OCI-LY3 (cell line): ENCODE data around the gene ZBBX.

Source experiments
- H2AFZ ChIP-seq: fragments of 200-600, 300-600 bp; shearing (Covaris generic); 2 replicates; pipeline ENCODE4 v1.6.0; 2014; ENCODE audit warnings: antibody characterized with exemption, low read depth, low read length
- H3K27ac ChIP-seq: fragments of 200-600, 300-600 bp; sonication (generic); 2 replicates; pipeline ENCODE4 v1.5.1; 2014; ENCODE audit warnings: mild to moderate bottlenecking, low read length, moderate library complexity, mixed read lengths
- H3K27me3 ChIP-seq: fragments of 200-600, 300-600 bp; sonication (generic); 2 replicates; pipeline ENCODE4 v1.6.1; 2014; ENCODE audit warnings: low read depth, low read length, mixed read lengths
- H3K36me3 ChIP-seq: fragments of 200-600, 300-600 bp; sonication (generic); replicated peaks from 2 replicates; pipeline ENCODE3; 2014; ENCODE audit warnings: low read depth, low read length, mixed read lengths
- H3K4me1 ChIP-seq: fragments of 300-600, 200-600 bp; sonication (generic); 2 replicates; pipeline ENCODE4 v1.6.1; 2014; ENCODE audit warnings: low read length, mixed read lengths
- H3K4me2 ChIP-seq: fragments of 200-600, 300-600 bp; sonication (generic); 2 replicates; pipeline ENCODE4 v1.6.1; 2014; ENCODE audit warnings: low read length, mixed read lengths
- H3K4me3 ChIP-seq: fragments of 300-600, 200-600 bp; sonication (generic); 2 replicates; pipeline ENCODE4 v1.5.1; 2014; ENCODE audit warnings: antibody characterized with exemption, mild to moderate bottlenecking, low read length, moderate library complexity
- H3K79me2 ChIP-seq: fragments of 300-600, 200-600 bp; shearing (Covaris generic); 2 replicates; pipeline ENCODE4 v1.6.1; 2014; ENCODE audit warnings: mild to moderate bottlenecking, low read length, mixed read lengths
- H3K9ac ChIP-seq: fragments of 300-600, 200-600 bp; shearing (Covaris generic); 2 replicates; pipeline ENCODE4 v1.6.0; 2014; ENCODE audit warnings: mild to moderate bottlenecking, low read length, moderate library complexity
- H3K9me3 ChIP-seq: fragments of 200-600, 300-600 bp; shearing (Covaris generic); 2 replicates; pipeline ENCODE4 v1.6.1; 2014; ENCODE audit warnings: low read length, mixed read lengths; ENCODE audit not compliant: insufficient read depth
- H4K20me1 ChIP-seq: fragments of 200-600, 300-600 bp; sonication (generic); 2 replicates; pipeline ENCODE4 v1.6.1; 2016; ENCODE audit warnings: low read length, mixed read lengths; ENCODE audit not compliant: insufficient read depth
- CTCF ChIP-seq: fragments of 200-600, 300-600 bp; sonication (generic); IDR thresholded peaks from 2 replicates; pipeline ENCODE4 v1.5.1; 2014; ENCODE audit warnings: antibody characterized with exemption, low read length, low read depth
- EZH2phosphoT487 ChIP-seq: fragments of 200-600 bp; shearing (Covaris generic); IDR thresholded peaks from 2 replicates; pipeline ENCODE4 v1.6.1; 2018; ENCODE audit warnings: antibody characterized with exemption, mixed run types, low read depth

Gene ZBBX

DNA sequence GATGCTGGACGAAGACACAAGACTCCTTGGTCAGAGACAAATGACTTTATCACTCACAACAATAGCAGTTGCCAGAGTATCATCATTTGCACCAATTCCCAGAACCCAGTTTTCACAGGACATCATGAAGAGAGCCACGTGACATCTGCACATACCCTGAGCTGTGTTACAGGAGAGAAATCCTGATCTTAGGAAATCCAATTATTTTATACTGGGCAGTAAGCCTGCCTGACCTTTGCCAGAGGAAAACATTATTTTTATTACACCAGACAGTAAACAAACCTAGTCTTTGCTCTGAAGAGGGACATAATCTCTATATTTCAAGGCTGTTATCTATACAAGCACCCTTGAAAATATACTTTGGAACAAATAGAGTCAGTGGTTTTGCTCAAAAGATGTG lies 77.4 kb downstream of the ZBBX start:
- Histone ChIP-seq H4K20me1 (no peaks in the 10 kb centered on the region), H3K36me3 (no peaks in the 10 kb centered on the region), H3K4me3 (no peak overlapping the region), H3K27ac (no peak overlapping the region), H3K4me2 (no peak overlapping the region), H3K9ac (no peak overlapping the region), H3K79me2 (no peaks in the 10 kb centered on the region), H2AFZ (no peak overlapping the region), H3K9me3 (no peaks in the 10 kb centered on the region), H3K4me1 (no peaks in the 10 kb centered on the region), H3K27me3 (no peaks in the 10 kb centered on the region)
- TF ChIP-seq EZH2phosphoT487 (no peak), CTCF (no peak)

DNA sequence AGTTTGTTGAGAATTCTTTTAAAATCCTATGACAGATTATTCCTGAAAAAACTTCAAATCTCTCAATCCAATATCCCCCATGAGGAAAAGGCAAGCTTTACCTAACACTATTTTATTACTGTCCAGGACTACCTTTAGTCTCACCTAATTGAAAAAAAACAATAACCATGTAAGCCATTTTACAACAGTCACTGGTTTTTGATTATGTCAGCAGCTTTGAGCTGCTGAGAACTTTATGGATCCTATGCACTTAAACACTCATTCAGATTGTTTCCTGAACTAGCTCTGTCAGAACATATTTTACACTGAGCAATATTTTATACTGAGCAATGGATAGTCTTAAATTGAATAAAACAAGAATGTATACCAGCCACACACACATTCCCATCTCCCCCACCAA lies 79.9 kb downstream of the ZBBX start:
- no peaks in the 10 kb centered on the region for H3K4me1 ChIP-seq
- no peaks in the 10 kb centered on the region for H3K27me3 ChIP-seq
- H3K9ac ChIP-seq = no peak overlapping the region
- no peaks in the 10 kb centered on the region for H4K20me1 ChIP-seq
- H3K4me2 ChIP-seq = no peak overlapping the region
- TF ChIP-seq EZH2phosphoT487 = no peak
- TF ChIP-seq CTCF = no peak
- no peaks in the 10 kb centered on the region for H3K9me3 ChIP-seq
- H3K36me3 ChIP-seq = no peaks in the 10 kb centered on the region
- no peak overlapping the region for H3K27ac ChIP-seq
- no peaks in the 10 kb centered on the region for H3K79me2 ChIP-seq
- H2AFZ ChIP-seq = no peak overlapping the region
- no peak overlapping the region for H3K4me3 ChIP-seq

DNA sequence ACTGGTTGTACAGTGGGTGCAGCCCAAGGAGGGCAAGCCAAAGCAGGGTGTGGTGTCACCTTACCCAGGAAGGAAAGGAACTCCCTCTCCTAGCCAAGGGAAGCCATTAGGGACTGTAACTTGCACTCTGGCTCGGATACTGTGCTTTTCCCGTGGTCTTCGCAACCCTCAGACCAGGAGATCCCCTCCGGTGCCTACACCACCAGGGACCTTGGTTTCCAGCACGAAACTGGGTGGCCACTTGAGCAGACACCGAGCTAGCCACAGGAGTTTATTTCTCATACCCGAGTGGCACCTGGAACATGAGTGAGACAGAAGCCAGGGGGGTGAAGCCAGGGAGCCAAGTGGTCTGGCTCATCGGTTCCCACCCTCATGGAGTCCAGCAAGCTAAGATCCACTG lies 90.7 kb downstream of the ZBBX start:
- Histone ChIP-seq H3K4me3 (no peak overlapping the region), H3K27me3 (no peaks in the 10 kb centered on the region), H3K27ac (no peak overlapping the region), H3K9me3 (no peaks in the 10 kb centered on the region), H4K20me1 (no peaks in the 10 kb centered on the region), H2AFZ (no peak overlapping the region), H3K4me2 (no peak overlapping the region), H3K36me3 (no peaks in the 10 kb centered on the region), H3K9ac (no peak overlapping the region), H3K79me2 (no peaks in the 10 kb centered on the region), H3K4me1 (no peaks in the 10 kb centered on the region)
- TF ChIP-seq EZH2phosphoT487 (no peak), CTCF (no peak)

DNA sequence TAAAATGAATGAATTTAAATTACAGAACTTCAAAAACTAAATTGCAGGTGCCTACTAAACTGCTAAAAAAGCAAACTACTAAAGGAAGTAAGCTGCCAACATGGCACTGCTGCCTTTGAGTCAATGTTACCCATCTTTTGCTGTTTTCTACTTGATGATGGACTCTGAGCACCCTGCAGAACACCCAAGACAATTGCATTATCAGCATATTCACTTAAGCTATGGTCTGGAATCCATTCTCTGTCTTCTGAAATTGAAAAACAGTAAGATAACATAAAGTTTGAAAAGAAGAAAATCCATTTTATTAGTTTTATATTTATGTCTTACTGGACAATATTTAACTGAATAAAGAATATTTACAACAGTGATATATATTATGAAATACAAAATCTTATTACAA lies 91.4 kb downstream of the ZBBX start:
- H2AFZ ChIP-seq = no peak overlapping the region
- no peaks in the 10 kb centered on the region for H3K9me3 ChIP-seq
- no peaks in the 10 kb centered on the region for H3K27me3 ChIP-seq
- no peak overlapping the region for H3K4me3 ChIP-seq
- H3K36me3 ChIP-seq = no peaks in the 10 kb centered on the region
- no peaks in the 10 kb centered on the region for H3K79me2 ChIP-seq
- H3K4me1 ChIP-seq = no peaks in the 10 kb centered on the region
- H3K4me2 ChIP-seq = no peak overlapping the region
- no peaks in the 10 kb centered on the region for H4K20me1 ChIP-seq
- no peak overlapping the region for H3K27ac ChIP-seq
- no peak overlapping the region for H3K9ac ChIP-seq
- TF ChIP-seq CTCF (no peak), EZH2phosphoT487 (no peak)
